ENCODE results near the gene ADGRG3. TPM values are rescaled to one million over a fixed set of nuclear protein-coding genes. Genes with fewer than 3 reads are reported as not detected.
A peak's percentile ranks its signal among the peaks of the same experiment; 100 is the strongest.

ADGRG3 gene
- total RNA-seq, 3 donors from 2014 or later (not counting 1 experiment from before 2014, with no cell fraction given): 16.6 to 57.3 (median 20.7) TPM

DNA sequence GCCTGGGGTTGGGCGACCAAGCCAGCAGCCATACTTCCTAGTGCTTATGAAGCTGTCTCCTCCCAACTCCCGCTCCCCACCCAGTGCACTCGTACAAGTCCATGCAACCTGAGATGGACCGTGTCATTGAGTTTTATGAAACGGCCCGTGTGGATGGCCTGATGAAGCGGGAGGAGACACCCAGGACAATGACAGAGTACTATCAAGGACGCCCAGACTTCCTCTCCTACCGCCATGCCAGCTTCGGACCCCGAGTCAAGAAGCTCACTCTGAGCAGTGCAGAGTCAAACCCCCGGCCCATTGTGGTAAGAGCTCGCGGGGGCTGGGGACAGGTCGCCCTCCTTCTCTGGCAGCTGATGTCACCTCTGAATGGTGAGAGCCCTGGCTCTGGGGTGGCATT, 56.4 kb downstream of the ADGRG3 start:
- 84% methylated on average over 15 of the region's 15 CpGs for WGBS (ENCODE audit: insufficient coverage)
- TF ChIP-seq, protein P1, sequence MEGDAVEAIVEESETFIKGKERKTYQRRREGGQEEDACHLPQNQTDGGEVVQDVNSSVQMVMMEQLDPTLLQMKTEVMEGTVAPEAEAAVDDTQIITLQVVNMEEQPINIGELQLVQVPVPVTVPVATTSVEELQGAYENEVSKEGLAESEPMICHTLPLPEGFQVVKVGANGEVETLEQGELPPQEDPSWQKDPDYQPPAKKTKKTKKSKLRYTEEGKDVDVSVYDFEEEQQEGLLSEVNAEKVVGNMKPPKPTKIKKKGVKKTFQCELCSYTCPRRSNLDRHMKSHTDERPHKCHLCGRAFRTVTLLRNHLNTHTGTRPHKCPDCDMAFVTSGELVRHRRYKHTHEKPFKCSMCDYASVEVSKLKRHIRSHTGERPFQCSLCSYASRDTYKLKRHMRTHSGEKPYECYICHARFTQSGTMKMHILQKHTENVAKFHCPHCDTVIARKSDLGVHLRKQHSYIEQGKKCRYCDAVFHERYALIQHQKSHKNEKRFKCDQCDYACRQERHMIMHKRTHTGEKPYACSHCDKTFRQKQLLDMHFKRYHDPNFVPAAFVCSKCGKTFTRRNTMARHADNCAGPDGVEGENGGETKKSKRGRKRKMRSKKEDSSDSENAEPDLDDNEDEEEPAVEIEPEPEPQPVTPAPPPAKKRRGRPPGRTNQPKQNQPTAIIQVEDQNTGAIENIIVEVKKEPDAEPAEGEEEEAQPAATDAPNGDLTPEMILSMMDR (IDR thresholded peaks at IDR 0.05): no peak
- no peaks in the 10 kb centered on the region for H3K27me3 Mint-ChIP-seq (ENCODE audit: low read depth in 2 of 2)
- peak overlapping the region in 1 of 2 donors; percentile 65 for H3K27ac Mint-ChIP-seq
- Histone ChIP-seq H3K9me3 (ENCODE audit: control insufficient read depth, insufficient read depth, low read length) (no peaks in the 10 kb centered on the region), H3K27ac (ENCODE audit: low read length) (no peak overlapping the region), H3K4me3 (ENCODE audit: low read length) (no peak overlapping the region), H3K4me1 (ENCODE audit: control insufficient read depth, insufficient read depth, low read length) (no peaks in the 10 kb centered on the region), H3K36me3 (ENCODE audit: control insufficient read depth, insufficient read depth, low read length) (no peaks in the 10 kb centered on the region), H3K27me3 (ENCODE audit: control insufficient read depth, insufficient read depth, low read length) (no peaks in the 10 kb centered on the region)
- intact Hi-C loops (cut with micrococcal nuclease): no loop called here
- peaks cover 0 to 18% of the 10 kb centered on the region in 2 donors for H3K4me1 Mint-ChIP-seq
- no peaks in the 10 kb centered on the region for H3K36me3 Mint-ChIP-seq
- no peak overlapping the region for H3K4me3 Mint-ChIP-seq
- no peak for DNase-seq
- peaks cover 0 to 2% of the 10 kb centered on the region in 2 donors for H3K9me3 Mint-ChIP-seq
- no peak for ATAC-seq

DNA sequence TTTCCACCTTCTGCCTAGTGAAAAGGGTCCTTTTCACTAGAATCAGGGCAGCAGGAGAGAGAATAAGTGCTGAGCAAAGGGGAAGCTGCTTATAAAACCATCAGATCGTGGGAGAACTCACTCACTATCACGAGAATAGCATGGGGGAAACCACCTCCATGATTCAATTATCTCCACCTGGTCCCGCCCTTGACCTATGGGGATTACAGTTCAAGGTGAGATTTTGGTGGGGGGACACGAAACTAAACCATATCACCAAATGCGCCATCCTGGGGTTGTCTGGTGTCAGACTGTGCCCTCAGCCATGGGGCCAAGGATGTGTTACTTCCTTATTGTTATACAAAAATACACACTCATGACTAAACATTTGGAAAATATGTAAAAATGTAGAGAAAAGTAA, 57.0 kb downstream of the ADGRG3 start:
- intact Hi-C loops (cut with micrococcal nuclease): no loop called here
- no peak overlapping the region for H3K4me3 Mint-ChIP-seq
- no peak overlapping the region for H3K4me3 ChIP-seq (ENCODE audit: low read length)
- ATAC-seq: peak in 2 of 3 donors; percentile 75 to 79
- H3K9me3 Mint-ChIP-seq: peaks cover 0 to 2% of the 10 kb centered on the region in 2 donors
- no peak overlapping the region for H3K27ac ChIP-seq (ENCODE audit: low read length)
- DNase-seq: no peak
- no peaks in the 10 kb centered on the region for H3K9me3 ChIP-seq (ENCODE audit: control insufficient read depth, insufficient read depth, low read length)
- 20% methylated on average over 2 of the region's 5 CpGs for WGBS (ENCODE audit: insufficient coverage)
- H3K27ac Mint-ChIP-seq: peak overlapping the region in 1 of 2 donors; percentile 65
- H3K27me3 Mint-ChIP-seq (ENCODE audit: low read depth in 2 of 2): no peaks in the 10 kb centered on the region
- no peaks in the 10 kb centered on the region for H3K36me3 ChIP-seq (ENCODE audit: control insufficient read depth, insufficient read depth, low read length)
- no peaks in the 10 kb centered on the region for H3K27me3 ChIP-seq (ENCODE audit: control insufficient read depth, insufficient read depth, low read length)
- peaks cover 0 to 17% of the 10 kb centered on the region in 2 donors for H3K4me1 Mint-ChIP-seq
- TF ChIP-seq, protein P1 (IDR thresholded peaks at IDR 0.05): no peak
- no peaks in the 10 kb centered on the region for H3K4me1 ChIP-seq (ENCODE audit: control insufficient read depth, insufficient read depth, low read length)
- H3K36me3 Mint-ChIP-seq: no peaks in the 10 kb centered on the region

DNA sequence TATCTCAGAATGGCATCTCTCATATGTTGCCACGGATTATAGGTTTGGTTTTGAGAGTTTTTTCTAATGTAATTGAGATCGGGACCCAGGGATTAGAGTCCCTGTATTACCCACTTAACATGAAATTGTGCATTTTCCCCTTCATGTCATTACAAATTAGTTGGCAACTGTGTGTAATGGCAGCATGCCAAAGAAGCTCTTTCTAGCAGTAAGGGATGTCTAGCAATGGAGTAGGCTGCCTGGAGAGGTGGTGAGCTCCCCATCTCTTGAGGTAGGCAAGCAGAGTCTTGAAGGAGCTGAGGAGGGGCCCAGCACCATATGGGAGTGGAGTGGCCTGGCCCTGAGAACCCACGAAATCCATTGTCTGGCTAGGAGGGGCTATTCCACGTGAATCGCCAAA, 57.4 kb downstream of the ADGRG3 start:
- Histone ChIP-seq H3K36me3 (ENCODE audit: control insufficient read depth, insufficient read depth, low read length) (no peaks in the 10 kb centered on the region), H3K27me3 (ENCODE audit: control insufficient read depth, insufficient read depth, low read length) (no peaks in the 10 kb centered on the region), H3K4me1 (ENCODE audit: control insufficient read depth, insufficient read depth, low read length) (no peaks in the 10 kb centered on the region), H3K27ac (ENCODE audit: low read length) (no peak overlapping the region), H3K4me3 (ENCODE audit: low read length) (no peak overlapping the region), H3K9me3 (ENCODE audit: control insufficient read depth, insufficient read depth, low read length) (no peaks in the 10 kb centered on the region)
- ATAC-seq (no peak), DNase-seq (no peak)
- Mint-ChIP-seq H3K9me3 (peaks cover 0 to 2% of the 10 kb centered on the region in 2 donors), H3K4me1 (peaks cover 0 to 13% of the 10 kb centered on the region in 2 donors), H3K27me3 (ENCODE audit: low read depth in 2 of 2) (no peaks in the 10 kb centered on the region), H3K36me3 (no peaks in the 10 kb centered on the region), H3K27ac (no peak overlapping the region), H3K4me3 (no peak overlapping the region)
- intact Hi-C loops (cut with micrococcal nuclease): no loop called here
- TF ChIP-seq, protein P1 (IDR thresholded peaks at IDR 0.05): no peak
- 90% methylated on average over 4 of the region's 5 CpGs for WGBS (ENCODE audit: insufficient coverage)

DNA sequence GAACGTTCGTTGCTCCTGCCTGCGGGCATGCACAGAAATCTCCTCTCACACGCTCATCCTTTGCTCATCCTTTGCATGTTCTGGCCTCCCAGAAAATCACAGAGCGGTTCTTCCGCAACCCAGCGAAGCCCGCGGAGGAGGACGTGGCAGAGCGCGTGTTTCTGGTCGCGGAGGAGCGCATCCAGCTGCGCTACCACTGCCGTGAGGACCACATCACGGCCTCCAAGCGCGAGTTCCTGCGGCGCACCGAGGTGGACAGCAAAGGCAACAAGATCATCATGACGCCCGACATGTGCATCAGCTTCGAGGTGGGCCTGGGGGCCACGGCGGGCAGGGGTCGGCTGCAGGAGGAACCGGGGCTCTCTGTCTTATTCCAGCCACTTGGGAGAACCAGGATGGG, 57.9 kb downstream of the ADGRG3 start:
- Mint-ChIP-seq H3K36me3 (no peaks in the 10 kb centered on the region), H3K27ac (no peak overlapping the region), H3K9me3 (peaks cover 0 to 2% of the 10 kb centered on the region in 2 donors), H3K27me3 (ENCODE audit: low read depth in 2 of 2) (no peaks in the 10 kb centered on the region), H3K4me1 (peaks cover 0 to 13% of the 10 kb centered on the region in 2 donors), H3K4me3 (no peak overlapping the region)
- ATAC-seq: no peak
- DNase-seq: no peak
- Histone ChIP-seq H3K4me1 (ENCODE audit: control insufficient read depth, insufficient read depth, low read length) (no peaks in the 10 kb centered on the region), H3K27me3 (ENCODE audit: control insufficient read depth, insufficient read depth, low read length) (no peaks in the 10 kb centered on the region), H3K4me3 (ENCODE audit: low read length) (no peak overlapping the region), H3K27ac (ENCODE audit: low read length) (no peak overlapping the region), H3K36me3 (ENCODE audit: control insufficient read depth, insufficient read depth, low read length) (no peaks in the 10 kb centered on the region), H3K9me3 (ENCODE audit: control insufficient read depth, insufficient read depth, low read length) (no peaks in the 10 kb centered on the region)
- WGBS (ENCODE audit: insufficient coverage): 96% methylated on average over 30 of the region's 30 CpGs
- intact Hi-C loops (cut with micrococcal nuclease): no loop called here
- TF ChIP-seq, protein P1 (IDR thresholded peaks at IDR 0.05): no peak

Data from natural killer cell (primary cell).